ENCODE results near the gene DENND4A. TPM values are rescaled to one million over a fixed set of nuclear protein-coding genes. Genes with fewer than 3 reads are reported as not detected.
A peak's percentile ranks its signal among the peaks of the same experiment; 100 is the strongest.

Gene DENND4A
- total and polyA plus RNA-seq, 2 donors (not counting 1 experiment from before 2014, with no cell fraction given), result 24.4 to 103 TPM

GRCh38 chr15:65612949-65613744, 178.9 kb downstream of the DENND4A start:
- Histone ChIP-seq H3K9me3 (ENCODE audit: control extremely low read depth in 1 of 3, control insufficient read depth in 2 of 3, insufficient read depth in 1 of 3, low read length in 2 of 3) (no peaks in the 10 kb centered on the region), H3K9ac (ENCODE audit: low read length) (no peak overlapping the region), H3K27ac (ENCODE audit: low read length in 2 of 2) (no peak overlapping the region), H3K4me2 (replicated peaks; ENCODE audit: low read depth, low read length, poor library complexity, severe bottlenecking) (no peak overlapping the region), H3K27me3 (replicated peaks in 1 of 4; ENCODE audit: control extremely low read depth in 1 of 4, control insufficient read depth in 3 of 4, insufficient read depth in 4 of 4, low read length in 3 of 4) (no peaks in the 10 kb centered on the region), H4K20me1 (ENCODE audit: control insufficient read depth, insufficient read depth, low read length, poor library complexity, severe bottlenecking) (no peaks in the 10 kb centered on the region), H2AFZ (ENCODE audit: insufficient read depth, low read depth, low read length, poor library complexity, severe bottlenecking) (no peak overlapping the region), H3K4me3 (ENCODE audit: control extremely low read depth in 1 of 5, extremely low read depth in 1 of 5, insufficient read depth in 1 of 5, low read depth in 2 of 5, low read length in 4 of 5) (no peak overlapping the region), H3K4me1 (ENCODE audit: control insufficient read depth in 2 of 2, insufficient read depth in 2 of 2, low read length in 2 of 2) (peaks cover 17 to 21% of the 10 kb centered on the region in 2 donors), H3K36me3 (replicated peaks in 1 of 2; ENCODE audit: control extremely low read depth in 1 of 2, control insufficient read depth in 1 of 2, extremely low read depth in 1 of 2, insufficient read depth in 2 of 2, low read length in 1 of 2) (no peaks in the 10 kb centered on the region), H3K79me2 (ENCODE audit: control insufficient read depth, insufficient read depth, low read length) (peaks cover 8% of the 10 kb centered on the region)
- H3K27me3 Mint-ChIP-seq, result no peaks in the 10 kb centered on the region
- H3K27ac Mint-ChIP-seq, result no peak overlapping the region
- TF ChIP-seq CTCF (IDR thresholded peaks at IDR 0.05), result no peak
- no peak for TF ChIP-seq EZH2 (IDR thresholded peaks at IDR 0.05; ENCODE audit: borderline replicate concordance, insufficient read depth, low read depth, low read length, poor library complexity, severe bottlenecking)
- no peaks in the 10 kb centered on the region for H3K9me3 Mint-ChIP-seq (ENCODE audit: insufficient read depth)
- H3K4me1 Mint-ChIP-seq, result peaks cover 35% of the 10 kb centered on the region
- intact Hi-C loops (cut with micrococcal nuclease), result no loop called here
- POLR2A ChIA-PET, result no interaction called here
- CTCF ChIA-PET, result interaction anchor here (1.4 kb wide), 1 partner anchor 25 kb away, joined by 3 read pairs; no protein-coding TSS in a partner anchor
- DNase-seq (no peak), ATAC-seq (ENCODE audit: low read depth) (no peak)
- H3K4me3 Mint-ChIP-seq, result no peak overlapping the region
- WGBS (ENCODE audit: insufficient coverage), result 83% methylated on average over 2 of the region's 6 CpGs

GRCh38 chr15:65612616-65612946, 179.5 kb downstream of the DENND4A start:
- TF ChIP-seq EZH2 (IDR thresholded peaks at IDR 0.05; ENCODE audit: borderline replicate concordance, insufficient read depth, low read depth, low read length, poor library complexity, severe bottlenecking), result no peak
- TF ChIP-seq CTCF (IDR thresholded peaks at IDR 0.05), result no peak
- Histone ChIP-seq H3K4me1 (ENCODE audit: control insufficient read depth in 2 of 2, insufficient read depth in 2 of 2, low read length in 2 of 2) (peaks cover 17 to 21% of the 10 kb centered on the region in 2 donors), H3K27ac (ENCODE audit: low read length in 2 of 2) (peak overlapping the region in 1 of 2 donors; percentile 95), H3K79me2 (ENCODE audit: control insufficient read depth, insufficient read depth, low read length) (peaks cover 8% of the 10 kb centered on the region), H3K27me3 (replicated peaks in 1 of 4; ENCODE audit: control extremely low read depth in 1 of 4, control insufficient read depth in 3 of 4, insufficient read depth in 4 of 4, low read length in 3 of 4) (no peaks in the 10 kb centered on the region), H3K9me3 (ENCODE audit: control extremely low read depth in 1 of 3, control insufficient read depth in 2 of 3, insufficient read depth in 1 of 3, low read length in 2 of 3) (no peaks in the 10 kb centered on the region), H3K4me2 (replicated peaks; ENCODE audit: low read depth, low read length, poor library complexity, severe bottlenecking) (peak overlapping the region; percentile 76), H4K20me1 (ENCODE audit: control insufficient read depth, insufficient read depth, low read length, poor library complexity, severe bottlenecking) (no peaks in the 10 kb centered on the region), H3K4me3 (ENCODE audit: control extremely low read depth in 1 of 5, extremely low read depth in 1 of 5, insufficient read depth in 1 of 5, low read depth in 2 of 5, low read length in 4 of 5) (no peak overlapping the region), H3K36me3 (replicated peaks in 1 of 2; ENCODE audit: control extremely low read depth in 1 of 2, control insufficient read depth in 1 of 2, extremely low read depth in 1 of 2, insufficient read depth in 2 of 2, low read length in 1 of 2) (no peaks in the 10 kb centered on the region), H2AFZ (ENCODE audit: insufficient read depth, low read depth, low read length, poor library complexity, severe bottlenecking) (peak overlapping the region; percentile 93), H3K9ac (ENCODE audit: low read length) (no peak overlapping the region)
- DNase-seq (no peak), ATAC-seq (ENCODE audit: low read depth) (no peak)
- Mint-ChIP-seq H3K4me3 (peak overlapping the region; percentile 99), H3K4me1 (peaks cover 35% of the 10 kb centered on the region), H3K27ac (peak overlapping the region; percentile 98), H3K27me3 (no peaks in the 10 kb centered on the region), H3K9me3 (ENCODE audit: insufficient read depth) (no peaks in the 10 kb centered on the region)
- intact Hi-C loops (cut with micrococcal nuclease), result no loop called here
- ChIA-PET CTCF (interaction anchor here (1.4 to 2.6 kb wide), 2 partner anchors 26 to 256 kb away, joined by 3 to 9 read pairs; partner anchors contain the start of gene RAB11A), POLR2A (no interaction called here)
- no CpG with 5 or more reads among the region's 2 CpGs for WGBS (ENCODE audit: insufficient coverage)
